Endothelial cell of umbilical vein (primary cell): ENCODE measurements around the gene SLC4A4.

ENCODE experiments used
- CTCF ChIP-seq, 2 donors: IDR thresholded peaks; 1 replicate in 1 of 2; 2 replicates in 1 of 2; pipeline ENCODE4 v1.5.1; 2011; ENCODE audit warnings: low read length in 2 of 2, mild to moderate bottlenecking in 2 of 2, moderate library complexity in 2 of 2, control low read depth in 1 of 2, inconsistent platforms in 1 of 2, low read depth in 1 of 2; ENCODE audit not compliant: insufficient read depth in 1 of 2; ENCODE audit errors: extremely low read depth in 1 of 2
- EZH2 ChIP-seq: IDR thresholded peaks from 2 replicates; pipeline ENCODE4 v1.6.1; 2012; ENCODE audit warnings: borderline replicate concordance, low read depth, mild to moderate bottlenecking, moderate library complexity, low read length, inconsistent platforms; ENCODE audit not compliant: severe bottlenecking
- FOS ChIP-seq: IDR thresholded peaks from 2 replicates; pipeline ENCODE4 v1.6.1; 2011; ENCODE audit warnings: mild to moderate bottlenecking, low read length, moderate library complexity, borderline replicate concordance; ENCODE audit not compliant: insufficient read depth
- GATA2 ChIP-seq: IDR thresholded peaks from 2 replicates; pipeline ENCODE4 v1.7.0; 2011; ENCODE audit warnings: low read depth, mild to moderate bottlenecking, moderate library complexity, mixed read lengths, low read length; ENCODE audit not compliant: insufficient read length, insufficient read depth
- JUN ChIP-seq: IDR thresholded peaks from 2 replicates; pipeline ENCODE4 v1.6.1; 2011; ENCODE audit warnings: borderline replicate concordance, low read depth; ENCODE audit not compliant: insufficient read length, insufficient read depth
- MAX ChIP-seq: IDR thresholded peaks from 2 replicates; pipeline ENCODE4 v1.6.1; 2011; ENCODE audit not compliant: insufficient read depth, insufficient read length
- MYC ChIP-seq: IDR thresholded peaks from one replicate; pipeline ENCODE4 v1.6.1; 2011; ENCODE audit warnings: mild to moderate bottlenecking, low read depth, low read length
- POLR2A ChIP-seq: IDR thresholded peaks from 2 replicates; pipeline ENCODE4 v1.6.1; 2012; ENCODE audit warnings: low read depth, mild to moderate bottlenecking, control low read depth, low read length
- POLR2AphosphoS5 ChIP-seq: IDR thresholded peaks from 2 replicates; pipeline ENCODE4 v1.6.1; 2012; ENCODE audit warnings: low read depth, mild to moderate bottlenecking, control low read depth, low read length, moderate library complexity; ENCODE audit not compliant: insufficient read depth

GRCh38 chr4:71609167-71609566 is 270.3 kb downstream of the SLC4A4 start:
- no peak for TF ChIP-seq EZH2
- TF ChIP-seq POLR2A: no peak
- no peak for TF ChIP-seq POLR2AphosphoS5
- TF ChIP-seq CTCF (IDR thresholded peaks at IDR 0.05; ENCODE audit: extremely low read depth in 1 of 2, insufficient read depth in 1 of 2, low read depth in 1 of 2, low read length in 2 of 2): no peak
- TF ChIP-seq MAX: no peak
- no peak for TF ChIP-seq MYC
- TF ChIP-seq FOS: no peak
- TF ChIP-seq GATA2: no peak
- TF ChIP-seq JUN: no peak
